ENCODE measurements around the gene TEX9.

DNA sequence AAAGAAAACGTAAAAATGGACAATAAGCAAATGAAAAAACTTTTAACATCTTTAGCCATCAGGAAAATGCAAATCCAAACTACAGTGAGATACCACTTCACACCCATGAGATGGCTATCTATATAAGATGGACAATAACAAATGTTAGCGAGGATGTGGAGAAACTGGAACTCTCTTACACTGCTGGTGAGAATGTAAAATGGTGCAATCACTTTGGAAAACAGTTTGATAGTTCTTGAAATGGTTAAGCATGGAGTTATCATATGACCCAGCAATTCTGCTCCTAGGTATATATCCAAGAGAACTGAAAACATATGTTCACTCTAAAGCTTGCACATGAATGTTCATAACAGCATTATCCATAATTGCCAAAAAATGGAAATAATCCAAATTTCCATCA is 21.3 kb upstream of the TEX9 start:
- TF ChIP-seq, protein P1, sequence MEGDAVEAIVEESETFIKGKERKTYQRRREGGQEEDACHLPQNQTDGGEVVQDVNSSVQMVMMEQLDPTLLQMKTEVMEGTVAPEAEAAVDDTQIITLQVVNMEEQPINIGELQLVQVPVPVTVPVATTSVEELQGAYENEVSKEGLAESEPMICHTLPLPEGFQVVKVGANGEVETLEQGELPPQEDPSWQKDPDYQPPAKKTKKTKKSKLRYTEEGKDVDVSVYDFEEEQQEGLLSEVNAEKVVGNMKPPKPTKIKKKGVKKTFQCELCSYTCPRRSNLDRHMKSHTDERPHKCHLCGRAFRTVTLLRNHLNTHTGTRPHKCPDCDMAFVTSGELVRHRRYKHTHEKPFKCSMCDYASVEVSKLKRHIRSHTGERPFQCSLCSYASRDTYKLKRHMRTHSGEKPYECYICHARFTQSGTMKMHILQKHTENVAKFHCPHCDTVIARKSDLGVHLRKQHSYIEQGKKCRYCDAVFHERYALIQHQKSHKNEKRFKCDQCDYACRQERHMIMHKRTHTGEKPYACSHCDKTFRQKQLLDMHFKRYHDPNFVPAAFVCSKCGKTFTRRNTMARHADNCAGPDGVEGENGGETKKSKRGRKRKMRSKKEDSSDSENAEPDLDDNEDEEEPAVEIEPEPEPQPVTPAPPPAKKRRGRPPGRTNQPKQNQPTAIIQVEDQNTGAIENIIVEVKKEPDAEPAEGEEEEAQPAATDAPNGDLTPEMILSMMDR (optimal IDR thresholded peaks at IDR 0.05 in 1 of 3, IDR thresholded peaks at IDR 0.05 in 1 of 3, conservative IDR thresholded peaks at IDR 0.05 in 1 of 3; ENCODE audit: extremely low read depth in 1 of 3, insufficient read depth in 2 of 3, low read length in 3 of 3) = no peak
- TF ChIP-seq EZH2 (IDR thresholded peaks at IDR 0.05; ENCODE audit: low read length) = no peak
